ENCODE measurements around the gene KRT4. TPM values are rescaled to one million over a fixed set of nuclear protein-coding genes. Genes with fewer than 3 reads are reported as not detected.

The KRT4 gene
- total RNA-seq, 1 donor from 2014 or later: not detected

GRCh38 chr12:52792185-52793029 lies 21.5 kb downstream of the KRT4 start:
- H3K4me3 ChIP-seq: no peak overlapping the region
- no peaks in the 10 kb centered on the region for H3K36me3 ChIP-seq
- peaks cover 76% of the 10 kb centered on the region for H3K27me3 ChIP-seq (ENCODE audit: low read depth)
- TF ChIP-seq CTCF (IDR thresholded peaks at IDR 0.05; ENCODE audit: borderline replicate concordance): no peak
- intact Hi-C loops (cut with micrococcal nuclease): no loop called here
- H3K27ac ChIP-seq (replicated peaks): no peak overlapping the region
- H3K9me3 ChIP-seq (replicated peaks): no peaks in the 10 kb centered on the region
- no peak for DNase-seq
- no peaks in the 10 kb centered on the region for H3K4me1 ChIP-seq

- H3K27ac ChIP-seq (replicated peaks): no peak overlapping the region
- no peaks in the 10 kb centered on the region for H3K4me1 ChIP-seq
- no peak overlapping the region for H3K4me3 ChIP-seq
- DNase-seq: no peak
- H3K36me3 ChIP-seq: no peaks in the 10 kb centered on the region
- peaks cover 83% of the 10 kb centered on the region for H3K27me3 ChIP-seq (ENCODE audit: low read depth)
- TF ChIP-seq CTCF (IDR thresholded peaks at IDR 0.05; ENCODE audit: borderline replicate concordance): no peak
- no peaks in the 10 kb centered on the region for H3K9me3 ChIP-seq (replicated peaks)
- intact Hi-C loops (cut with micrococcal nuclease): no loop called here
Observed at GRCh38 chr12:52791271-52792184, 22.4 kb downstream of the KRT4 start.

GRCh38 chr12:52790427-52791270 lies 23.3 kb downstream of the KRT4 start:
- TF ChIP-seq CTCF (IDR thresholded peaks at IDR 0.05; ENCODE audit: borderline replicate concordance): no peak
- Histone ChIP-seq H3K4me1 (no peaks in the 10 kb centered on the region), H3K9me3 (replicated peaks) (no peaks in the 10 kb centered on the region), H3K27me3 (ENCODE audit: low read depth) (peaks cover 84% of the 10 kb centered on the region), H3K27ac (replicated peaks) (no peak overlapping the region), H3K36me3 (no peaks in the 10 kb centered on the region), H3K4me3 (no peak overlapping the region)
- no peak for DNase-seq
- intact Hi-C loops (cut with micrococcal nuclease): no loop called here

- Histone ChIP-seq H3K4me3 (peak overlapping the region; percentile 21), H3K36me3 (no peaks in the 10 kb centered on the region), H3K27me3 (ENCODE audit: low read depth) (peaks cover 89% of the 10 kb centered on the region), H3K9me3 (replicated peaks) (no peaks in the 10 kb centered on the region), H3K4me1 (no peaks in the 10 kb centered on the region), H3K27ac (replicated peaks) (no peak overlapping the region)
- no peak for TF ChIP-seq CTCF (IDR thresholded peaks at IDR 0.05; ENCODE audit: borderline replicate concordance)
- DNase-seq: no peak
- intact Hi-C loops (cut with micrococcal nuclease): no loop called here
Observed at GRCh38 chr12:52789637-52790426, 24.1 kb downstream of the KRT4 start.

Measured in left ventricle myocardium inferior (tissue), 1 donor.